Body of pancreas (tissue), 4 donors: Measurements from ENCODE around the gene CORIN. TPM values are rescaled to one million over a fixed set of nuclear protein-coding genes. Genes with fewer than 3 reads are reported as not detected.

ENCODE experiments used
- ATAC-seq: fragments of 150-250 bp; one replicate; pipeline ENCODE4 v1.9.1; 2016
- DNase-seq, 4 donors: peaks; one replicate each; pipeline ENCODE4 v3.0.0-alpha.2; 2019
- H3K27ac ChIP-seq, 4 donors: fragments of 200-600 bp; sonication (generic); 1 replicate in 3 of 4; 2 replicates in 1 of 4; pipeline versions ENCODE4 v1.5.1 to v1.6.1; 2016 to 2019; ENCODE audit warnings: mild to moderate bottlenecking in 1 of 4, mixed read lengths in 1 of 4, moderate library complexity in 1 of 4
- H3K27me3 ChIP-seq, 2 donors: fragments of 200-600 bp; sonication (generic); one replicate each; pipeline ENCODE4 v1.6.0; 2016; ENCODE audit warnings: mild to moderate bottlenecking in 1 of 2
- H3K36me3 ChIP-seq, 2 donors: fragments of 200-600 bp; sonication (generic); replicated peaks in 1 of 2; 2 replicates each; pipeline ENCODE4 v1.5.1; 2016; ENCODE audit warnings: low read depth in 2 of 2; ENCODE audit not compliant: insufficient read depth in 1 of 2
- H3K4me1 ChIP-seq: fragments of 200-600 bp; sonication (generic); one replicate; pipeline ENCODE4 v1.6.0; 2016
- H3K4me3 ChIP-seq, 2 donors: fragments of 200-600 bp; sonication (generic); 1 replicate in 1 of 2; 2 replicates in 1 of 2; pipeline ENCODE4 v1.5.1; 2016 to 2019
- H3K9me3 ChIP-seq, 3 donors: fragments of 200-600 bp; sonication (generic); 1 replicate in 2 of 3; 2 replicates in 1 of 3; pipeline ENCODE4 v1.5.1; 2016
- CTCF ChIP-seq, 7 experiments: fragments of 450-650 bp in 4 of 7; fragments of 200-600 bp in 3 of 7; sonication (generic) in 3 of 7; IDR thresholded peaks; one replicate each; pipeline ENCODE4 v1.5.1; 2016 to 2019; ENCODE audit warnings: antibody characterized with exemption in 7 of 7
- POLR2A ChIP-seq, 3 donors: fragments of 450-650 bp; IDR thresholded peaks; one replicate each; pipeline ENCODE4 v1.6.1; 2016; ENCODE audit warnings: antibody characterized with exemption in 3 of 3, mild to moderate bottlenecking in 2 of 3
- WGBS, 2 donors: methylation state at CpG; one replicate each; pipeline ENCODE4 v1.1.5; 2017; 5-methylcytosine and 5-hydroxymethylcytosine counted together
- intact Hi-C: fragments of 100-400 bp; cut with DNase I; formaldehyde crosslinking; loops from one replicate; pipeline ENCODE4 v1.15.1; 2023
- total RNA-seq, 2 donors: library from RNA; depleted of rRNA; stranded (reverse); fragments of >200 nt; gene quantifications; one replicate each; pipeline ENCODE4 v1.1.0, GENCODE V29; 2016

CORIN gene
- total RNA-seq, 2 donors from 2014 or later, result 0.33 to 1.3 TPM

- H3K27ac ChIP-seq, result no peak overlapping the region
- no peak for TF ChIP-seq CTCF (IDR thresholded peaks at IDR 0.05)
- TF ChIP-seq POLR2A (IDR thresholded peaks at IDR 0.05), result no peak
- intact Hi-C loops, result no loop called here
- H3K4me3 ChIP-seq, result no peak overlapping the region
- 79 to 80% methylated on average over 6 of the region's 6 CpGs for WGBS, 2 donors
- no peaks in the 10 kb centered on the region for H3K27me3 ChIP-seq
- H3K36me3 ChIP-seq, result no peaks in the 10 kb centered on the region
- DNase-seq, result no peak
- no peak for ATAC-seq
- no peaks in the 10 kb centered on the region for H3K4me1 ChIP-seq
- no peaks in the 10 kb centered on the region for H3K9me3 ChIP-seq
Measured at GRCh38 chr4:47642191-47642830, 195.6 kb downstream of the CORIN start.

GRCh38 chr4:47641755-47642154, 196.1 kb downstream of the CORIN start:
- Histone ChIP-seq H3K27ac (no peak overlapping the region), H3K9me3 (no peaks in the 10 kb centered on the region), H3K36me3 (no peaks in the 10 kb centered on the region), H3K27me3 (no peaks in the 10 kb centered on the region), H3K4me3 (no peak overlapping the region), H3K4me1 (no peaks in the 10 kb centered on the region)
- intact Hi-C loops, result no loop called here
- DNase-seq, result no peak
- no peak for ATAC-seq
- WGBS, 2 donors, result 60 to 64% methylated on average over 1 of the region's 1 CpG
- TF ChIP-seq POLR2A (IDR thresholded peaks at IDR 0.05) (no peak), CTCF (IDR thresholded peaks at IDR 0.05) (no peak)

GRCh38 chr4:47640911-47641310, 197.0 kb downstream of the CORIN start:
- no peak overlapping the region for H3K4me3 ChIP-seq
- ATAC-seq, result no peak
- intact Hi-C loops, result no loop called here
- TF ChIP-seq CTCF (IDR thresholded peaks at IDR 0.05) (no peak), POLR2A (IDR thresholded peaks at IDR 0.05) (no peak)
- DNase-seq, result no peak
- no peaks in the 10 kb centered on the region for H3K36me3 ChIP-seq
- no peaks in the 10 kb centered on the region for H3K27me3 ChIP-seq
- H3K4me1 ChIP-seq, result no peaks in the 10 kb centered on the region
- no peaks in the 10 kb centered on the region for H3K9me3 ChIP-seq
- no peak overlapping the region for H3K27ac ChIP-seq

- WGBS, 2 donors, result 76 to 90% methylated on average over 3 of the region's 3 CpGs
- no peak for ATAC-seq
- intact Hi-C loops, result no loop called here
- no peak for DNase-seq
- H3K4me1 ChIP-seq, result no peaks in the 10 kb centered on the region
- H3K4me3 ChIP-seq, result no peak overlapping the region
- H3K27me3 ChIP-seq, result no peaks in the 10 kb centered on the region
- H3K27ac ChIP-seq, result no peak overlapping the region
- H3K9me3 ChIP-seq, result no peaks in the 10 kb centered on the region
- TF ChIP-seq POLR2A (IDR thresholded peaks at IDR 0.05) (no peak), CTCF (IDR thresholded peaks at IDR 0.05) (no peak)
- H3K36me3 ChIP-seq, result no peaks in the 10 kb centered on the region
Measured at GRCh38 chr4:47639531-47639930, 198.3 kb downstream of the CORIN start.

DNA sequence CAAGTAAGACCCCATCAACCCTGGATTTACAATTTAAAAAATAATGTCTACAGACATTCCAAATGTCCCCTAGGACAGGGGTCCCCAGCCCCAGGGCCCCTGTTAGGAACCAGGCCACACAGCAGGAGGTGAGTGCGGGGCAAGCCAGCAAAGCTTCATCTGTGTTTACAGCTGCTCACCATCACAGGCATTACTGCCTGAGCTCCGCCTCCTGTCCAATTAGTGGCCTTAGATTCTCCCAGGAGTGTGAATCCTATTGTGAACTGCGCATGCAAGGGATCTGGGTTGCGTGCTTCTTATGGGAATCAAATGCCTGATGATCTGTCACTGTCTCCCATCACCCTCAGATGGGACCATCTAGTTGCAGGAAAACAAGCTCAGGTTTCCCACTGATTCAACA, 206.7 kb downstream of the CORIN start:
- no peak for TF ChIP-seq POLR2A (IDR thresholded peaks at IDR 0.05)
- TF ChIP-seq CTCF (IDR thresholded peaks at IDR 0.05), result no peak
- Histone ChIP-seq H3K27ac (no peak overlapping the region), H3K4me1 (no peaks in the 10 kb centered on the region), H3K36me3 (no peaks in the 10 kb centered on the region), H3K9me3 (no peaks in the 10 kb centered on the region), H3K27me3 (no peaks in the 10 kb centered on the region), H3K4me3 (no peak overlapping the region)
- DNase-seq (no peak), ATAC-seq (no peak)
- WGBS, 2 donors, result 92 to 97% methylated on average over 4 of the region's 4 CpGs
- intact Hi-C loops, result no loop called here
